Smooth muscle cell (in vitro differentiated cells): ENCODE measurements around the gene CCL24. TPM values are rescaled to one million over a fixed set of nuclear protein-coding genes. Genes with fewer than 3 reads are reported as not detected.
"Not testable (repeated sequence)": the region's sequence is repeated elsewhere in the genome, so short reads cannot be mapped to it uniquely, and the experiment has no call there.

Experiments used
- DNase-seq: peaks from one replicate; lab custom pipeline; 2025; ENCODE audit not compliant: unreplicated experiment; lab: John Stamatoyannopoulos, UW
- H2AFZ ChIP-seq: fragments of 200-600 bp; sonication (generic); 2 replicates; pipeline ENCODE4 v1.6.0; 2016; ENCODE audit warnings: antibody characterized with exemption, low read depth, mild to moderate bottlenecking
- H3F3A ChIP-seq: fragments of 200-600 bp; sonication (generic); 2 replicates; pipeline ENCODE4 v1.6.0; 2017; ENCODE audit warnings: antibody characterized with exemption, low read depth
- H3K27ac ChIP-seq: fragments of 200-600 bp; sonication (generic); 2 replicates; pipeline ENCODE4 v1.5.1; 2016; ENCODE audit warnings: low read depth, mild to moderate bottlenecking
- H3K27me3 ChIP-seq: fragments of 200-600 bp; sonication (generic); 2 replicates; pipeline ENCODE4 v1.6.1; 2016; ENCODE audit warnings: low read depth, mild to moderate bottlenecking
- H3K36me3 ChIP-seq: fragments of 200-600 bp; sonication (generic); 2 replicates; pipeline ENCODE4 v1.5.1; 2016; ENCODE audit warnings: low read depth
- H3K4me1 ChIP-seq: fragments of 200-600 bp; sonication (generic); 2 replicates; pipeline ENCODE4 v1.5.1; 2016; ENCODE audit warnings: low read depth
- H3K4me2 ChIP-seq: fragments of 200-600 bp; sonication (generic); 2 replicates; pipeline ENCODE4 v1.6.0; 2016; ENCODE audit warnings: mild to moderate bottlenecking
- H3K4me3 ChIP-seq: fragments of 200-600 bp; sonication (generic); 2 replicates; pipeline ENCODE4 v1.5.1; 2016; ENCODE audit warnings: mild to moderate bottlenecking
- H3K79me2 ChIP-seq: fragments of 200-600 bp; sonication (generic); 2 replicates; pipeline ENCODE4 v1.6.0; 2016; ENCODE audit warnings: low read depth, mild to moderate bottlenecking
- H3K9ac ChIP-seq: fragments of 200-600 bp; sonication (generic); 2 replicates; pipeline ENCODE4 v1.6.0; 2016; ENCODE audit warnings: low read depth
- H3K9me3 ChIP-seq: fragments of 200-600 bp; sonication (generic); replicated peaks from 2 replicates; pipeline ENCODE4 v1.5.1; 2016; ENCODE audit warnings: low read depth
- H4K20me1 ChIP-seq: fragments of 200-600 bp; sonication (generic); 2 replicates; pipeline ENCODE4 v1.6.0; 2016; ENCODE audit warnings: low read depth
- CTCF ChIP-seq: fragments of 200-600 bp; sonication (generic); IDR thresholded peaks from 2 replicates; pipeline ENCODE4 v1.5.1; 2017; ENCODE audit warnings: borderline replicate concordance, mild to moderate bottlenecking, antibody characterized with exemption; ENCODE audit not compliant: insufficient read depth, poor library complexity, severe bottlenecking
- WGBS: methylation state at CpG from one replicate; pipeline ENCODE4 v1.1.7; 2016; ENCODE audit warnings: low lambda C conversion rate; 5-methylcytosine and 5-hydroxymethylcytosine counted together
- polyA plus RNA-seq: library from polyadenylated mRNA; unstranded; fragments of >200 nt; fragmentation: Nextera tagmentation; extraction: Ambion mirVana; gene quantifications from 2 replicates; pipeline ENCODE4 v1.2.1, GENCODE V29; 2016
- total RNA-seq: library from RNA; depleted of rRNA; stranded (reverse); fragments of >200 nt; gene quantifications from 2 replicates; pipeline ENCODE4 v1.2.3, GENCODE V29; 2014

Gene CCL24
- total and polyA plus RNA-seq, 2 experiments from 2014 or later = not detected

DNA sequence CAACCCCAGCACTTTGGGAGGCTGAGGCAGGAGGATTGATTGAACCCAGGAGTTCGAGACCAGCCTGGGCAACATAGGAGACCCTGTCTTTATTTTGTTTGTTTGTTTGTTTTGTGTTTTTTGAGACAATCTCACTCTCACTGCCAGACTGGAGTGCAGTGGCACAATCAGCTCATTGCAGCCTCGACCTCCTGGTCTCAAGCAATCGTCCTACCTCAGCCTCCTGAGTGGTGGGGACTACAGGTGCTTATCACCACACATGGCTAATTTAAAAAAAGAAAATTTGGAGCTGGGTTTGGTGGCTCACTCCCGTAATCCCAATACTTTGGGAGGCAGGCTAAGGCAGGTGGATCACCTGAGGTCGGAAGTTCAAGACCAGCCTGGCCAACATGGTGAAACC lies 30.6 kb upstream of the CCL24 start:
- H3K4me3 ChIP-seq = no peak overlapping the region
- H3K27me3 ChIP-seq = no peaks in the 10 kb centered on the region
- H3K4me2 ChIP-seq = no peak overlapping the region
- H3K9ac ChIP-seq = no peak overlapping the region
- no peaks in the 10 kb centered on the region for H3K79me2 ChIP-seq
- H3K4me1 ChIP-seq = no peaks in the 10 kb centered on the region
- H3F3A ChIP-seq = peaks cover 3% of the 10 kb centered on the region
- WGBS = 96% methylated on average over 5 of the region's 5 CpGs
- no peak for DNase-seq
- no peak overlapping the region for H3K27ac ChIP-seq
- H2AFZ ChIP-seq = no peak overlapping the region
- H3K9me3 ChIP-seq = no peaks in the 10 kb centered on the region
- no peaks in the 10 kb centered on the region for H4K20me1 ChIP-seq
- no peak for TF ChIP-seq CTCF
- no peaks in the 10 kb centered on the region for H3K36me3 ChIP-seq

DNA sequence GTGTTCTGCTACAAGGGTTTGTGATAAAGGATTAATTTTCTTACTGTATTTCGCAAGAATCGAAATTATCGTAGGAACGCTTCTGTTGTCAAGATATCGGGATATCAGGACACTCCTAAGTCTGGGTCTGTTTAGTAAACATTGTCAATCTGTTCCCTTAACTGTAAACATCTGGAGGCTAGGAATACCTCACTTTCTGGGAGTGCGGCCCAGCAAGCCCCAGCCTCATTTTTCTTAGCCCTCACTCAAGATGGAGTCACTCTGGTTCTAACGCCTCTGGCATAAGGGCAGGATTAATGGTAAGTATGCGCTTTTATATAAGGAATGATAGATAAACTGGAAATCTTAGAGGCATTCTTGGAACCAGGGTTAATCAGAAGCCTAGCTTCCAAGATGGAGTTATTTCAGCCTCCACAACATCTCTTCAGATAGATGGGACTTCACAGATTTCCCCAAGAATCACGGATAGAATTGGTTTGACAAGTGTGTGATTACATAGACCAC lies 30.1 kb upstream of the CCL24 start:
- no peak for TF ChIP-seq CTCF
- WGBS = 83% methylated on average over 9 of the region's 9 CpGs
- H3K27ac ChIP-seq = peak overlapping the region; percentile 95

GRCh38 chr7:75842836-75843446 lies 29.3 kb upstream of the CCL24 start:
- H3K4me3 ChIP-seq = peak overlapping the region; percentile 28
- H3K9me3 ChIP-seq = no peaks in the 10 kb centered on the region
- peak overlapping the region; percentile 81 for H3K9ac ChIP-seq
- no peaks in the 10 kb centered on the region for H3K27me3 ChIP-seq
- peak overlapping the region; percentile 95 for H3K27ac ChIP-seq
- TF ChIP-seq CTCF = no peak
- H3K79me2 ChIP-seq = no peaks in the 10 kb centered on the region
- H4K20me1 ChIP-seq = no peaks in the 10 kb centered on the region
- peak overlapping the region; percentile 31 for H2AFZ ChIP-seq
- no peaks in the 10 kb centered on the region for H3K36me3 ChIP-seq
- peak; percentile 7 for DNase-seq
- WGBS = 39% methylated on average over 8 of the region's 8 CpGs
- H3F3A ChIP-seq = peaks cover 3% of the 10 kb centered on the region
- peak overlapping the region; percentile 82 for H3K4me2 ChIP-seq
- H3K4me1 ChIP-seq = no peaks in the 10 kb centered on the region

More for the DNA sequence above, 30.1 kb upstream of the CCL24 start:
- Histone ChIP-seq H3K4me2 (no peak overlapping the region), H3K79me2 (no peaks in the 10 kb centered on the region), H3K4me3 (no peak overlapping the region), H3K9me3 (no peaks in the 10 kb centered on the region), H3K9ac (no peak overlapping the region), H3K36me3 (no peaks in the 10 kb centered on the region), H2AFZ (no peak overlapping the region), H3K27me3 (no peaks in the 10 kb centered on the region), H3K4me1 (no peaks in the 10 kb centered on the region), H3F3A (peaks cover 3% of the 10 kb centered on the region), H4K20me1 (no peaks in the 10 kb centered on the region)
- no peak for DNase-seq

DNA sequence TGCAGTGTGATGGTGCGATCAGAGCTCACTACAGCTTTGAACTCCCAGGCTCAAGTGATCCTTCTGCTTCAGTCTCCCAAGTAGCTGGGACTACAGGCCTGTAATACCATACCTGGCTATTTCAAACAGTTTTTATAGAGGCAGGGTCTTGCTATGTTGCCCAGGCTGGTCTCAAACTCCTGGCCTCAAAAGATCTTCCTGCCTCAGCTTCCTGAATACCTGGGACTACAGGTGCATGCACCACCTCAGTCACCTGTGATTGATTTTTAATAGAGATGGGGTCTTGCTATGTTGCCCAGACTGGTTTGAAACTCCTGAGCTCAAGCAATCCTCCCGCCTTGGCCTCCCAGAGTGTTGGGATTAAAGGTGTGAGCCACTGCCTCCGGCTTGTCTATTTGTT lies 26.4 kb upstream of the CCL24 start:
- DNase-seq = no peak
- Histone ChIP-seq H3K36me3 (no peaks in the 10 kb centered on the region), H3K79me2 (no peaks in the 10 kb centered on the region), H3K4me1 (no peaks in the 10 kb centered on the region), H4K20me1 (no peaks in the 10 kb centered on the region), H3K4me3 (no peak overlapping the region), H3F3A (peaks cover 3% of the 10 kb centered on the region), H3K9ac (no peak overlapping the region), H3K4me2 (no peak overlapping the region), H3K27me3 (no peaks in the 10 kb centered on the region), H3K27ac (no peak overlapping the region), H3K9me3 (no peaks in the 10 kb centered on the region), H2AFZ (no peak overlapping the region)
- WGBS = 85% methylated on average over 3 of the region's 3 CpGs
- no peak for TF ChIP-seq CTCF

- not testable (repeated sequence) for H3K27ac ChIP-seq, H2AFZ ChIP-seq, DNase-seq, H3K9ac ChIP-seq, H3K79me2 ChIP-seq, H3K9me3 ChIP-seq, H4K20me1 ChIP-seq, H3K4me1 ChIP-seq, H3K4me2 ChIP-seq, H3K36me3 ChIP-seq, H3K4me3 ChIP-seq, H3F3A ChIP-seq, H3K27me3 ChIP-seq
- WGBS = 85% methylated on average over 14 of the region's 14 CpGs
Measured at GRCh38 chr7:75838281-75838930, 24.8 kb upstream of the CCL24 start.
